DMS153 (cell line): ENCODE results near the gene SMYD3.

Experiments
- DNase-seq: peaks from one replicate; lab custom pipeline; 2025; lab: John Stamatoyannopoulos, UW

The SMYD3 gene

DNA sequence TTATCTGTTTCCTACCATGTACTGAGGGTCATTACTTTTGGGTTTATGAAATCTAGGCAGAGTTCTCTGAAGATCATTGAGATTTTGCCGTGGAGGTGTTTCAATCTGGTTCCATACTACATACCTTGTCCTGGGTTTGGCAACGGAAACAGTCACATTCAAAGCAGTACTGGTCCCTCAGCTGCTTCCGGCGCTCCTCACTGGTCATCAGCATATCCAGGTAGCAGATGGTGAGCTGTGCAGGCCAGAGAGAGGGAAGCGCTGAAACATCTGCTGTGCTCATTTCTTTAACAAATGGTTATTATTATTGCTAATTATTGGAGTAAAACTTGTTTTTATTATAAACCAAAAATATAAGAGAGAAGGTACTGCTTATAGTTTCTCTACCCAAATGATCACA is 591.7 kb downstream of the SMYD3 start:
- no peak for DNase-seq

DNA sequence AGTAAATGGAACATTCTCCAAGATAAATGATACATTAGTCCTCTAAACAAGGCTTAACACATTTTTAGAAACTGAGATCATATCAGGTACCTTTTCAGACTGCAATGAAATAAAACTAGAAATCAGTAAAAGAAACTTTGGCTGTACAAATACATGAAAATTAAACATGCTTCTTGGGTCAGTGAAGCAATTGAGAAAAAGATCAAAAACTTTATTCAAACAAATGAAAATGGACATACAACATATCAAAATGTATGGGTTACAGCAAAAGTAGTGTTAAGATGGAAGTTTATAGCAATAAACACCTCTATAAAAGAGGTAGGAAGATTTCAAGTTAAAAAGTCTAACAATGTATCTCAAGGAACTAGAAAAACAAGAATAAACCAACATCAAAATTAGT is 598.5 kb downstream of the SMYD3 start:
- DNase-seq: no peak

DNA sequence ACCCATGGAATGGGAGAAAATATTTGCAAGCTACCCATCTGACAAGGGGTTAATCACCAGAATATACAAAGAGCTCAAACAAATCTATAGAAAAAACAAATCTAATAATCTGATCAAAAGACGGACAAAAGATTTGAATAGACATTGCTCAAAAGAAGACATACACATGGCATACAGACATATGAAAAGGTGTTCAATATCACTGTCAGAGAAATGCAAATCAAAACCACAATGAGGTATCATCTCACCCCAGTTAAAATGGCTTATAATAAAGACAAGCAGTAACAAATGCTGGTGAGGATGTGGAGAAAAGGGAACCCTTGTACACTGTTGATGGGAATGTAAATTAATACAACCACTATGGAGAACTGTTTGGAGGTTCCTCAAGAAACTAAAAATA is 600.9 kb downstream of the SMYD3 start:
- DNase-seq: no peak

DNA sequence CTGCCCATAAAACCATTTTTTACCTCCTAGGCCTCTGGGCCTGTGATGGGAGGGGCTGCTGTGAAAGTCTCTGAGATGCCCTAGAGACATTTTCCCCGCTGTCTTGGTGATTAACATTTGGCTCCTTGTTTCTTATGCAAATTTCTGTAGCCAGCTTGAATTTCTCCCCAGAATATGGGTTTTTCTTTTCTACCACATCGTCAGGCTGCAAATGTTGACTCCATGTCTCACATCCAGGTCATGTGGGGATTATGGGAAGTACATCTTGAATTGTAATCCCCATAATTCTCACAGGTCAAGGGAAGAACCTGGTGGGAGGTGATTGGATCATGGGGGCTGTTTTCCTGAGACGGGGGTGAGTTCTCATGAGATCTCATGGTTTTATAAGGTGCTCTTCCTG is 603.2 kb downstream of the SMYD3 start:
- no peak for DNase-seq

DNA sequence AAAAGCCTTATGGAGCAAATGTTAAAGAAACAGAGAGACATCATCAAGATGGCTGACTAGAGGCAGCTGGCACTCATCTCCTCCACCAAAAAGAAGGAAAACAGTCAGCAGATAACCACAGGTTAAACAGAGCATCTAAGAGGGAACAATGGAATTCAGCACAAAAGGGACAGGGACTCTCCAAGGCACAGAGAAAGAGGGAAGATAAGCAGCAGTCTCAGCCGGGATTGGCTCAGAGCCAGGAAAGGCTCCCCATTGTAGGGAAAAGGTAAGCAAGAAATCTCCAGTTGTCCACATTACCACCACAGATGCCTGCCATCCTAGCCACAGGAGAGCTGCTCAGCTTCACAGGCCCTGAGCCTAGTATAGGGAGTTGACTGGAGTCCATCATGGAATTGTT is 605.5 kb downstream of the SMYD3 start:
- no peak for DNase-seq

DNA sequence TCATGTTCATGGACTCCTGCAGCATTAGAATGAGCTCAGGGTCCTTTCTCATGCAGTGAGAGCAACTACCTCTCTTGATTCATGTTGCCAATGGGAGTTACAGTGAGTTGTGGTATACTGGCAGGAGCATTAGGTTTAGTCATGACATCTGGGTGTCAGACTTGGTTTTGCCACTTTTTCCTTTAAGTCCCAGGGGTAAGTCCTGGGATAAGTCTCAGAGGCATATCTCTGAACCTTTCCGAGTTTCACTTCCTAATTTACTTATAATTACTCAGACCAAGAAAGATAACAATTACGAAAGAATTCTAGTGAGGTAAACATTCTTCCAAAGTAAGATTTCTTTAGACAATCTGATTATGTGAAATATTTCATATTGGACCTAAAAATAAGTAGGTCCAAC is 606.0 kb downstream of the SMYD3 start:
- no peak for DNase-seq

DNA sequence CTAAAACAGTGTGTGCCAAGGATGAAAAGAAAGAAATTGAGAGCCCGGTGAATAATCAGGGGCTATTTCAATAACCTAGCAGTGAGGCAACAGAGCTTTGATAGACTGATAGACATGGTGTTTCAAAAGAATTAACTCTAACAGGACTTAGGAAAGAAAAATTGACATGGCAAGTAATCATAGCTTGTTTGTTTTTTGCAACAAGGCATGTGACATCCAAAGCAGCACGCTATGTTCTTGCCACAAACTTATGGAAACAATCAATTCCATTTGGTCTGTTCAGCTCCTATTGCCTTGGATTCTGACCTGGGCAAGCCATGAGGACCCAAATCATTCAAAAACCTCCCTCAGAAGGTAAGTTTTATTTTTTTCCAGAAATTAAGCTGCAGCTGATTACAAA is 608.5 kb downstream of the SMYD3 start:
- no peak for DNase-seq

DNA sequence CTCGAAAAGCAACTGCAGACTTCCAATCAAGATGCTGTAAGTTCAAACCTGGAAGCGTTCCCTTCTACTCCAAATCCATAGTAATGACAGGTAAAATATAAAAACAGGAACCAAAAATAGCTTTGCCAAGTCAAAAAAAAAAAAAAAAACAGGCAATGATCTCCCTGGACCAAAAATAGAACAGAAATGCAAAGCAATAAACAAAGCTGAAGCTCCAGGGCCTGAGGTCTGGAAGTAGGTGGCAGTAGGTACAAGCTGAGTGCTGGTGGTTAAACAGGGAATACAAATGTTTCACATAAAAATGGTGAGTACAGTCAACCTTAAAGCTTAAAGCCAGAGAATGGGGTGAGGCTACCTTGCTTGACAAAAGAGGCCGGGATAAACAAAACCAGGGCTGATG is 610.8 kb downstream of the SMYD3 start:
- DNase-seq: no peak

DNA sequence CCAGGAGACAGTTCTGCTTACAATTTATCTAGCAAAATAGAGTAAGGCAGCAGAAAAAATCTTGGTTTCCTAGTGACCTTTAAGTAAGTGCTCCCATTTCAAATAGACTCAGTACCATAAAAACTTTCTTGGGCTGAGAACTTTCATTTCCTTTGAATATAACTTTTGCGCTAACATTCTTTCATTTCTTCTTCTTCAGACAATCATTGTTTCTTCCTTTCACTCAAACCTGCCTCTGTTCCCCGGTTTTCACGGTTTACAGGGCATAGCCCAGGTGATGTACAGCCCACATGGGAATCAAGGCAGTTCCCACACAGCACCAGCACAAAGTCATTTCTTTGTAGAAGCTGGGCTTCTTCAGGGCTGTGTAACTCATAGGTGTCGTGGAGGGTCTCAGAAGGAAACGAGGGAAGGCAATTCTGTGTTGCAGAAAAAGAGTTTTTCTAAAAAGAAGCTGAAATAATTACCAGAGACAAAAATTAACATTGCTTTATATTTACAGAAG is 611.6 kb downstream of the SMYD3 start:
- no peak for DNase-seq

DNA sequence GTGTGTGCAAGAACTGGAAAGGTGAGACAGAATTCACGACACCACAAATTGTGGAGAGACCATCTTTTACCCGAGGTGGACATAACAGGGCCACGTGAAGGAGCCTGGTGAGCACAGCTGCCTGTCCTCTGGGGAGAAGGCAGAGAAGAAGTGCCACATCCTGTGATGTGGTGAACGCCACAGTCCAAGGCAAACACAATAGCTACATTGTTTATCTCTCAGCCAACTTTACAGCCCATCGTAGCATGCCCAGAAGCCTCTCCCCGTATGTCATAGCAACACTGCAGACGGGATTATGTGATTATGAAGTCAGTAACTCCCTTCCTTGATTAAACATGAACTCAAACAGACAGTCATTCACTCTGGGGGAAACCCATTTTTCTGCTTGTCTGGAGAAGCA is 612.2 kb downstream of the SMYD3 start:
- no peak for DNase-seq

DNA sequence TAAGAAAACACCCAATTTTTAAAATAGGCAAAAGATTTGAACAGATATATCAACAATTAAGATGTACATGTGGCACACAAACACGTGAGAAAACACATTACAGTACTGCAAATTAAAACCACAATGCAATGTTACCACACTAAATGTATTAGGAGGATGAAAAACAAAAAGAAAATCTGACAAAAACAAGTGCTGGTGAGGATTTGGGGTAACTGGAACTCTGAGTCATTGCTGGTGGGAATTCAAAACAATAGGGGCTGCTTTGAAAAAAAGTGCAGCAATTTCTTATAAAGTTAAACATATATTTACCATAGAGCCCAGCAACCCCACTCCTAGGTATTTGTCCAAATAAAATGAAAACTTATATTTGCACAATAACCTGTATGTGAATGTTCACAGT is 614.1 kb downstream of the SMYD3 start:
- no peak for DNase-seq

DNA sequence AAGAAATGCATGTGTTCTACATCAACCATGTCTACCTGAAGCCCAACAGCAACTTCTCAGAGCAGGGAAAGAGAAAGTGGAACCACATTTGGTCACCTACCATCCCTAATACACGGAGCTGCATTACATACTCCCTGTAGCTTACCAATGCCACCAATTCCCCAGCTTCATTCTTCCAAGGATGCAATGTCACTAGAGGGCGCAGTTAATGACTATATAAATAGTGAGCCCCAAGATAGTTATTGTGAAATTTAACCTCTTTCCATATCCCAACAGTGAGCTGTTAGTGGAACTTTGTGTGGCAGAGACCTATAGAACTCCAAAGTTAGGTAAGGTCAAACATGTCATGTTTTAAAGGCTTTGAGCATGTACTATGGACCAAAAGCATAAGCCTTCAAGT is 618.3 kb downstream of the SMYD3 start:
- no peak for DNase-seq

DNA sequence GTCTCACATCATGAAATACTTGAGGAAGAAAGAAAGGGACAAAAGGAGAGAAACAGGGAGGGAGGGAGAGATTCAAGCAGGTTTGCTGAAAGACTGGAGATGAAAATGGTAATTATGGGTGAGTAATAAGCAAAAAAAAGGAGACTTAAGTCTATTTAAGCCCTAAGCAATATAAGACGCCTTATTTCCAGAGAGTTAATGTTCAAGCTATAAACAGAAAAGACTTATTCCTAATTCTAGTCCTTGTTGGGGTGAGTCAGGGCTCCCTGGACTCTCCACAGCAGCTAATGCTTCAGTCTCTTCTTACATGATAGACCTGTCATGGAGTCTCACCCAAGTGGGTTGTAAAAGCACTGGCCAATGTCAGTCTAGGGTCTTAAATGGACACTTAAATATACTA is 619.2 kb downstream of the SMYD3 start:
- no peak for DNase-seq

DNA sequence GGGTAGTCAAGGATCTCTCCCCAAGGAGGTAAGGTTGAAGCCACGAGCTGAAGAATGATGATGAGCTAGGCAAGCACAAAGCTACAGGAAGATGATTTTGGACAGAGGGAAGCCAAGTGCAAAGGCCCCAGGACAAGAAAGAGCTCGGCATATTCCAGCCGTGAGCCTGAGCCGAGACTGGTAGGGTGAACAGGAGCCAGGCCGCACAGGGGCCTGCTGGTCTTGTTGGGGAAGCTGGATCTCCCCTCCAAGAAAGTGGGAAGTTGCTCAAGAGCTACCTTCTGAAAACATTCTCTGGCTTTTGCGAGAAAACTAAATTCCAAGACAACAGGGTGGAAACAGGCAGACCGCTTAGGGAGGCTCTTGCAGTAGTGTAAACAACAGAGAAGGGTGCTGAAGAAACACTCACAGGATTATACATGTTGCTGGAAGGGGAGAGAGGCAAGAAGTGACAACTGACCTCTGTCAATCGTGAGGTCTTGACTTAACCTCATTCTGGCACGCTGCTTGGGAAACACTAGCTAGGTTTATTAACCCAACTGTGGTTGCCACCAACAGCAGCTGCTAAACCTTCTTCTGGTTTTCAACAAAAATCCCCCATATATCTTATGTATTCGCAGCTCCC is 625.2 kb downstream of the SMYD3 start:
- DNase-seq: no peak

DNA sequence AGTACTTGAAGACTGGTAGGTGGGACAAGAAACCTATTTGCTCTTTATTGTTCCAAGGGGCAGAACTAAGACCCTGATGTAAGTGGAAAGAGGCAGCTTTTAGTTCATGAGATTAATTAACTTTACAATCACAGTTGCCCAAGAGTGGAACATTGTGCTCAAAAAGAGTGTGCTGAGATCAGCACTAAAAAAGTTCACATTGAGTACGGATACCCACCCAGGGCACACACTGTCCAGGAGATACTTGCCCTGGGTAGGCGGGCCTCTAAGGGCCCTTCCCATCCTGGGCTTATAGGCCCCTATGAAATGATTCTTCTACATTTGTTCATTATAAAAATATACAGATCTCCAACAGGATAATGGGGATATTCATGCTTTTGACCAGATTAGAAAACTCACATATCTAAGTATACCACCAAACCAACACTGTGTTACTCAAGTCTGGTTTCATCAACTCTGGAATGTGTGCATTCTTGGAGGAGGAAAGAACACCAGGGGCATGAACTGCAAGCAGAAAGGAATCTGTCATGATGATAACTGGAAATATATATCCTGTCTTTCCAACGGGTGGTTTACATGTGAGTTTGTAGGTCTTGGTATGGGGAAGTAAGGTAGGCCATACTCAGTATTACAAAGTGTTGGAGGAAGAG is 626.2 kb downstream of the SMYD3 start:
- DNase-seq: no peak

DNA sequence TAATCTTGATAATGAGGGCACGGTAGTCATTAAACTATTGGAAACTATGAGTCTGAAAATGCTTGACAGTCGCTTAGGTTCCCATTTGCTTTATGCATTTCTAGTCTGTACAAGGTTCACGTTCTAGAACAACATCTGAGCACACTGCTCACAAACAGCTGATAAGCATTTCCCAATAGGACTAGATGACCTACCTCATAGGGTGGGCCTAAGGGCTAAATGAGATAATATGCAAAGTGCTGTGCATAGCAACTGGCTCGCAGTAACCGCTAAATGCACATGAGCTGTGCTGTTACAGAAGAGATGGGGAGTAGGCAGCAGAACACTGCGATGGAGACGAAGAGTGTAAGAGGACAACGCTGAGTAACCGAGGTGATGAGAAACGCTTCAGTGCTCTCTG is 628.0 kb downstream of the SMYD3 start:
- DNase-seq: no peak

DNA sequence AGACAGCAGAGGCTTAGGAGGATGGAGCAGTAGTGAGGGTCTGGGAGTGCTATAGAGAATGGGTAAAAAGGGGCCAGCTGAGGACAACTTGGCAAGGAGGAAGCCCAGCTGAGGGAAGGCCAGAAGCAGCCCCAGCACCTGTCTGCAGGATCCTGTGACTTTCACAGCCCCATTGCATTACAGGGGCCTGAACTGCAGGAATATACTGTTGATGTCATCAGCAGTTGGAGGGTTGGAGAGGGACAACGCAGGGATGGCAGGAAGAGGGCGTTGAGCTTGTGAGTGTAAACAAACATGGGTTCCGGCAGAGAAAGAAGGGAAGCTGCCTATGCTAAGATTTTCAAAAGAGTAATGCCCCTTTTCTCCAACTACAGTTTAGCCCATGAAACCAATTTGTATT is 628.5 kb downstream of the SMYD3 start:
- DNase-seq: peak; percentile 84

DNA sequence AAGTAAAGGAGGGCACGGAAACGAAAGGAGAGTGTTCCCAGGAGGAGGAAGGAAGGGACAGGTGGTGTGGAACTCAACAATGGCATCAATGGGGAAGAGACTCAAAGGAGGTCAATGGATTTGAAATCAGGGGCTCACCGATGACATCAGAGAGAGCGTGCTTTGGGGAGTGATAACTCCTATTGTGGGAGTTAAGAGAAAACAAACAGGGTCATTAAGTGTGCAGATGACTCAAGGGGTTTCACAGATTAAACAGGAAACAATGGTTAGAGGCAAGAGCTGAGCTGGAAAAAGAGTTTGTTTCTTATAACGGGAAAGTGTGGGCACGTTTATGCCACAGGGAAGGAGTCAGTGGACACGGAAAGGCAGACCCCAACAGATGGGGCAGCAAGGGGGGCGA is 629.1 kb downstream of the SMYD3 start:
- no peak for DNase-seq

DNA sequence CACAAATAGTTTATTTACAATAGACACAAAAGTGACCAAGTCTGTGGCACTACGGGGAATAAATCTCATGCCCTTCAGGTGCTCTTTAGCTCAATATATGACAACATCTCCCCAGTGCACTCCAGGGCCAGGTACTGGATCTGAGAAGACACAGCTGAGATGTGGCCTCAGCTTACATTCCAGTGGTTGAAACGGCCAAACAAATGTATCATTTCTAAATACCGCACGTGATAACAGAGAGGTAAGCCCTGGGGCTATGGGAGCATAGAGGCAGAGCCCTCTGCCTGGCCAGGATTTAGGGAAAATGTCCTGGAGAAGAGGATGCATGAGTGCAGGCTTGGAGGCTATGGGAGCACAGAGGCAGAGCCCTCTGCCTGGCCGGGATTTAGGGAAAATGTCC is 630.5 kb downstream of the SMYD3 start:
- no peak for DNase-seq

DNA sequence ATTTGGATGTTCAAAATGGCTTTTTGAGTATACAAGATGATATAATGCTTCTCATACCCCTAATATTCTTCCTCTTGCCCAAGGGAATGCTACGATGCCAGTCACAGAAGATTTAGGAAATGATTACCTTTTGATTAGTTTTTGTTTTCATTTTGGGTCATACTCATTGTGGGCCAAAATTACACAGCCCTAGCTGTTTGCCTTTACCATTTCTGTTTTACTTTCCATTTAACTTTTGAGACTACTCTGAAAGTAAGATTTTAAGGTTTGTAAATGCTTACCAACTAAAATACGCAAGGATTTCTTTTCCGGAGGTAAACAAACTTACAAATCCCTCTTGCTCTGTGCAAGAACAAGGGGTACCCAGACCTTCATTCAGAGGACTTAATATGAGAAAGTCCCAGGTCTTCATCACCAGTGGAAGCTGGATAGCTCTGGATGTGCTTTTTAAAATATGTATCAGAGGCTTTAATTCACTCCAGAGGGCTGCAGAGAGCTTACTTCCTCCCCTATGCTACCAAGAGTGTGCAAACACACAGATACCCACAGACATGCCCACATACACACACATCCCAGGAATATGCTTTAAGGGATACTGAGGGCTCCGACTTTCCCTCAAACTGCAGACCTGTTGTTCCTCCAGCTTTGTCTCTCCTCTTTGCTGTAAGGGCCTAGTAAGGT is 631.4 kb downstream of the SMYD3 start:
- no peak for DNase-seq

DNA sequence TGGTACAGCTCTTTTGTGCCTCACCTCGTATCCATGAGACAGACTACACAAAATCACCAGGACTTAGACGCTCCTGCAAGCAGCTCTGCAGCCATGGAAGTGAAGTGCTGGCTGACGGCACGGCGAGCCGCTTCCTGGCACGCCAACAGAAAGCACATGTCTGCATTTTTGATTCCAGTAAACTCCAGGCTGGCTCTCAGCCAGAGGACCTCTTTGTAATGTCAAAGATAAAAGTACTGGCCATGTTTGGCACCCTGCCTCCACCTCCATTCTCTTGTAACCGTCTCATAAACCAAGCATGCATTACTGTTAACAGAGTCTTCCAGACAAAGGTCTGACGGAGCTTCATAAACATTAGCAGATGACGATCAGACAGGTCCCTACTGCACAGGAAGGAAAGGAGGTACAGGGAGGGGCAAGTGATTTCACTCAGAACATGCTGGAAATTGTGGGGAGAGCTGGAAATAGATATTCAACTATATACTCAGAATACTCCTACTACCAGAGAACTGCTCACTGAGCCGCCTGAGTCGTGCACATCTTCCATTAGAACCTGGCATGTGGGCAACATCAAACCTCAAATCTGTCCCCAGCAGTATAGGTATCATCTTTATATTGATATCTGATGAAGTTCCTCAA is 632.0 kb downstream of the SMYD3 start:
- peak; percentile 96 for DNase-seq

DNA sequence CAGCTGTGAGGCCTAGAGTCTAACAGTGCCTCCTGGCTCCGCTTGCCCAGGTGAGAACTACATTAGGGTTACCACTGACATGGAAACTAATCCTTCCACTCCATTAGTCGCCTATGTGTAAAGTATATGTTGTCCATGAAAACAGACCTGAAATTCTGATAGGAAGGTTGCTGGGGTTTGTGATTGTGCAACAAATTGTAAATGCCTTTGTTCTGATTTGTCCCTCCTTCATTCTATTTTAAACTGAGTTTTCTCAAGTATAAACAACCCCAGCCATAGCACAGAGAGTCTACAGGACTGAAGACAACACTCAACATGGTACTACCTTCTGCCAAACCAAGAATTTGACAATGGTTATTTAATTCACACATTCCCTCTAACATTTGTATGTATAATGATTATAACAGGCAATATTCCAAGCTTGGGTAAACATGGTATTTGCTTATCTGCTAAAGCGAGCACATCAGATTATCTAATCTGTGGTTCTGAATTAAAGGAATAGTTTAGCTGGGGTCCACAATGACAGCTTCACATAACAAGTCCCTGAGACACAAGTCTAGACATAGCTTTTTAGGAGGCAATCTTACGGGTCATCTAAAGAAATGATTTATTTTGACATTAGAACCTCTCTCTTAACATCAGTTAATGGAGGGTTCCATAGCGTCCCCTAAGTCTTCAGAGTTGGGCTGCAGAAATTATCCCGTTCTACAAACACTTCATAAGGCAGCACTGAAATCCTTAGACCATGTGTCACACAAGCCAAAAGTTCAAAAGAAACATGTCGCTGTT is 633.0 kb downstream of the SMYD3 start:
- DNase-seq: no peak
